CD14-positive monocyte (primary cell): ENCODE measurements around the gene UVRAG. TPM values are rescaled to one million over a fixed set of nuclear protein-coding genes. Genes with fewer than 3 reads are reported as not detected.

Experiments used
- DNase-seq, 3 donors: peaks; one replicate each; pipeline ENCODE4 v3.0.0-alpha.2; 2011 to 2022
- H2AFZ ChIP-seq: 2 replicates; pipeline ENCODE4 v1.6.0; 2012; ENCODE audit warnings: mild to moderate bottlenecking, low read depth, low read length, inconsistent platforms; ENCODE audit not compliant: insufficient read depth, poor library complexity, severe bottlenecking
- H3K27ac ChIP-seq, 2 donors: 1 replicate in 1 of 2; 2 replicates in 1 of 2; pipeline ENCODE4 v1.5.1; 2012 to 2013; ENCODE audit warnings: low read length in 2 of 2, control low read depth in 1 of 2, inconsistent platforms in 1 of 2, low read depth in 1 of 2, mild to moderate bottlenecking in 1 of 2
- H3K27me3 ChIP-seq, 2 donors: one replicate each; pipeline versions ENCODE4 v1.6.0 to v1.6.1; 2011 to 2013; ENCODE audit warnings: low read length in 2 of 2; ENCODE audit not compliant: control insufficient read depth in 2 of 2, insufficient read depth in 2 of 2
- H3K36me3 ChIP-seq, 2 donors: replicated peaks in 1 of 2; 1 replicate in 1 of 2; 2 replicates in 1 of 2; pipeline versions ENCODE4 v1.5.1 to v1.6.1; 2012 to 2013; ENCODE audit warnings: low read length in 2 of 2, control low read depth in 1 of 2, inconsistent platforms in 1 of 2, mild to moderate bottlenecking in 1 of 2; ENCODE audit not compliant: insufficient read depth in 2 of 2, control insufficient read depth in 1 of 2
- H3K4me1 ChIP-seq, 2 donors: 1 replicate in 1 of 2; 2 replicates in 1 of 2; pipeline versions ENCODE4 v1.5.1 to v1.6.1; 2012 to 2013; ENCODE audit warnings: low read length in 2 of 2, control low read depth in 1 of 2, inconsistent platforms in 1 of 2, mild to moderate bottlenecking in 1 of 2, moderate library complexity in 1 of 2; ENCODE audit not compliant: insufficient read depth in 2 of 2, control insufficient read depth in 1 of 2
- H3K4me2 ChIP-seq: replicated peaks from 2 replicates; pipeline ENCODE3; 2012; ENCODE audit warnings: low read length, moderate library complexity, mild to moderate bottlenecking; ENCODE audit not compliant: poor library complexity, severe bottlenecking; ENCODE audit errors: extremely low read depth
- H3K4me3 ChIP-seq, 3 experiments: fragments of 200-600 bp in 1 of 3; sonication (generic) in 1 of 3; replicated peaks in 1 of 3; 1 replicate in 2 of 3; 2 replicates in 1 of 3; pipeline ENCODE4 v1.5.1; 2011 to 2013; ENCODE audit warnings: low read length in 3 of 3, mild to moderate bottlenecking in 3 of 3, control low read depth in 2 of 3, low read depth in 2 of 3, inconsistent platforms in 1 of 3, moderate library complexity in 1 of 3
- H3K79me2 ChIP-seq: 2 replicates; pipeline ENCODE4 v1.6.0; 2012; ENCODE audit warnings: mild to moderate bottlenecking, control low read depth, inconsistent platforms, low read length, moderate library complexity; ENCODE audit not compliant: insufficient read depth
- H3K9ac ChIP-seq: 2 replicates; pipeline ENCODE4 v1.6.0; 2017; ENCODE audit warnings: low read length, mild to moderate bottlenecking; ENCODE audit not compliant: insufficient read depth, poor library complexity, severe bottlenecking
- H3K9me3 ChIP-seq, 2 donors: replicated peaks in 1 of 2; 1 replicate in 1 of 2; 2 replicates in 1 of 2; pipeline versions ENCODE4 v1.5.1 to v1.6.1; 2012 to 2013; ENCODE audit warnings: low read length in 2 of 2, control low read depth in 1 of 2; ENCODE audit not compliant: control insufficient read depth in 1 of 2, insufficient read depth in 1 of 2
- H4K20me1 ChIP-seq: 2 replicates; pipeline ENCODE4 v1.6.0; 2012; ENCODE audit warnings: mild to moderate bottlenecking, low read length, control low read depth, moderate library complexity; ENCODE audit not compliant: insufficient read depth
- H3K27ac Mint-ChIP-seq, 7 donors: one replicate each; pipeline ENCODE4 v1.8.0; 2020; ENCODE audit warnings: mild to moderate bottlenecking in 7 of 7, mixed read lengths in 7 of 7, moderate library complexity in 6 of 7, inconsistent platforms in 2 of 7
- H3K27me3 Mint-ChIP-seq, 3 donors: one replicate each; pipeline ENCODE4 v1.8.0; 2021 to 2022; ENCODE audit warnings: low read depth in 3 of 3, mild to moderate bottlenecking in 3 of 3, mixed read lengths in 3 of 3, moderate library complexity in 3 of 3, inconsistent platforms in 1 of 3
- H3K36me3 Mint-ChIP-seq, 2 donors: one replicate each; pipeline ENCODE4 v1.8.0; 2020; ENCODE audit warnings: mixed read lengths in 2 of 2, inconsistent platforms in 1 of 2, mild to moderate bottlenecking in 1 of 2
- H3K4me1 Mint-ChIP-seq: one replicate; pipeline ENCODE4 v1.8.0; 2020; ENCODE audit warnings: mild to moderate bottlenecking, mixed read lengths
- H3K4me3 Mint-ChIP-seq, 2 donors: one replicate each; pipeline ENCODE4 v1.8.0; 2020; ENCODE audit warnings: mild to moderate bottlenecking in 2 of 2, mixed read lengths in 2 of 2, moderate library complexity in 1 of 2
- H3K9me3 Mint-ChIP-seq, 7 donors: one replicate each; pipeline ENCODE4 v1.8.0; 2020 to 2022; ENCODE audit warnings: mixed read lengths in 7 of 7, mild to moderate bottlenecking in 6 of 7, moderate library complexity in 6 of 7, inconsistent platforms in 2 of 7
- CTCF ChIP-seq: fragments of 200-600 bp; IDR thresholded peaks from one replicate; pipeline ENCODE4 v1.8.0; 2022; ENCODE audit warnings: antibody characterized with exemption, mild to moderate bottlenecking
- WGBS: methylation state at CpG from one replicate; pipeline ENCODE4 v1.1.5; 2013; ENCODE audit warnings: missing lambda C conversion rate; ENCODE audit not compliant: insufficient coverage; 5-methylcytosine and 5-hydroxymethylcytosine counted together
- intact Hi-C, 2 donors: fragments of 100-400 bp; cut with micrococcal nuclease; formaldehyde crosslinking; loops; one replicate each; pipeline versions ENCODE4 v1.15.0 to v1.15.1; 2023
- polyA plus RNA-seq, 3 donors: library from polyadenylated mRNA; depleted of rRNA in 1 of 3; unstranded in 2 of 3; stranded (reverse) in 1 of 3; fragments of 300-500 nt in 2 of 3; fragments of >200 nt in 1 of 3; fragmentation: Illumina TruSeq in 2 of 3; gene quantifications; 1 replicate in 2 of 3; 2 replicates in 1 of 3; pipeline ENCODE4 v1.2.3, GENCODE V29; 2012 to 2021

The UVRAG gene
- polyA plus RNA-seq, 3 donors: 13.7 to 20.5 (median 20.0) TPM

- Histone ChIP-seq H3K4me3 (no peak overlapping the region), H3K79me2 (peaks cover 92% of the 10 kb centered on the region), H3K4me1 (peaks cover 23 to 30% of the 10 kb centered on the region in 2 donors), H2AFZ (no peak overlapping the region), H3K36me3 (peaks cover 4 to 10% of the 10 kb centered on the region in 2 donors), H3K9me3 (no peaks in the 10 kb centered on the region), H3K27me3 (no peaks in the 10 kb centered on the region), H3K27ac (peak overlapping the region in 1 of 2 donors; percentile 17), H4K20me1 (peaks cover 46% of the 10 kb centered on the region), H3K9ac (no peak overlapping the region), H3K4me2 (no peak overlapping the region)
- no peak for TF ChIP-seq CTCF
- H3K4me3 Mint-ChIP-seq: no peak overlapping the region
- H3K27me3 Mint-ChIP-seq: no peaks in the 10 kb centered on the region
- WGBS: no CpG with 5 or more reads among the region's 1 CpG
- H3K27ac Mint-ChIP-seq: no peak overlapping the region
- H3K4me1 Mint-ChIP-seq: peaks cover 55% of the 10 kb centered on the region
- DNase-seq: no peak
- H3K9me3 Mint-ChIP-seq: no peaks in the 10 kb centered on the region
- intact Hi-C loops: loop anchor here (1.0 to 5.0 kb wide), 3 partner anchors 11 to 147 kb away; no protein-coding TSS in a partner anchor
- peaks cover 2 to 14% of the 10 kb centered on the region in 2 donors for H3K36me3 Mint-ChIP-seq
These were observed 54.0 kb downstream of the UVRAG start for GRCh38 chr11:75868990-75869389.

DNA sequence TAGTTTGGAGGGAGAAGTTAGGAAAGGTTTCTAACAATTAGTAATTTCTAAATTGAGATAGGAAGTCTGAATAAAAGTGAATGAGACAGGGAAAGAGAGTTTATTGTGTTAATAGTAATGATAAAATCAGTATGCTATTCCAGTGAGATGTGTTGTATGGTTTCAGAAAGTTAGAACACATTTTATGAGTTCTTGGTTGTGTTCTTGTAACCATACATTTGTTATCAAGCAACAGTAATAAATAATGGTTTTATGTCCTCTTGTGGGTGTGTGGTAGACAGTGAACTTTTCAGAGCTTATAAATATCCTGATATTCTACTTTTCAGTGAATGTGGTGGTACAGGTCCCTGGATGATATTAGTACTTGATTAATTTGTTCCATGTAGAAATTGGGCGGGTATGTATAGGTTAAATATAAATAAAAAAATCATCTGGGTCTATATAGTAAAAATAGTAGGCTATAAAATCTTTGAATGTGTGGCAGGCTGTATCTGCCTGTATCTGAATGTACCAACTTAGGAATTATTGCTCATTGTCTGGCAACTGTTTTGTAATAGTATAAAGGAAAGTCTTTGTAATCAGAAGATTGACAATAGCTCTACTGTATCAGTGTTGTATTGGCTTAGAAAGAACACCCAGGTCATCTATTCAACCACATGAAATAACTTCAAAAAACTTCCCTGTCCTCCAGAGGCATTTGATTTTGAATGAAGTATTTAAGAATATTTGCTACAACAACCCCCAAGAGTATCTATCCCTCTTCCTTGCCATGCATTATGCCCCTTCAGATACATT lies 54.8 kb downstream of the UVRAG start:
- intact Hi-C loops: loop anchor here (1.0 to 5.0 kb wide), 3 partner anchors 10 to 148 kb away; no protein-coding TSS in a partner anchor
- DNase-seq: no peak
- H3K9ac ChIP-seq: no peak overlapping the region
- peak overlapping the region in 1 of 2 donors; percentile 17 for H3K27ac ChIP-seq
- H3K27me3 ChIP-seq: no peaks in the 10 kb centered on the region
- peak overlapping the region in 1 of 7 donors; percentile 25 for H3K27ac Mint-ChIP-seq
- H3K9me3 Mint-ChIP-seq: no peaks in the 10 kb centered on the region
- peaks cover 93% of the 10 kb centered on the region for H3K79me2 ChIP-seq
- H3K4me3 Mint-ChIP-seq: no peak overlapping the region
- no peak overlapping the region for H2AFZ ChIP-seq
- no peaks in the 10 kb centered on the region for H3K9me3 ChIP-seq
- H3K36me3 Mint-ChIP-seq: peaks cover 2 to 13% of the 10 kb centered on the region in 2 donors
- TF ChIP-seq CTCF: no peak
- H3K4me1 Mint-ChIP-seq: peaks cover 61% of the 10 kb centered on the region
- WGBS: 100% methylated on average over 1 of the region's 1 CpG
- H3K27me3 Mint-ChIP-seq: no peaks in the 10 kb centered on the region
- peaks cover 49% of the 10 kb centered on the region for H4K20me1 ChIP-seq
- no peak overlapping the region for H3K4me3 ChIP-seq
- H3K36me3 ChIP-seq: peaks cover under 1 to 2% of the 10 kb centered on the region in 2 donors
- H3K4me1 ChIP-seq: peaks cover 26 to 39% of the 10 kb centered on the region in 2 donors
- no peak overlapping the region for H3K4me2 ChIP-seq
